HG03103 (cell line): Measurements from ENCODE around the gene NDUFB8.

Source experiments
- ATAC-seq: cut with Tn5 transposase; IDR thresholded peaks from one replicate; pipeline ENCODE4 v1.9.1; 2021; ENCODE audit warnings: low read depth; ENCODE audit not compliant: unreplicated experiment

NDUFB8 gene

GRCh38 chr10:100508691-100509150 lies 20.9 kb downstream of the NDUFB8 start:
- peak; percentile 68 for ATAC-seq

GRCh38 chr10:100508266-100508665 lies 21.4 kb downstream of the NDUFB8 start:
- ATAC-seq: no peak

- ATAC-seq: no peak
Measured at GRCh38 chr10:100507357-100507732, 22.3 kb downstream of the NDUFB8 start.

DNA sequence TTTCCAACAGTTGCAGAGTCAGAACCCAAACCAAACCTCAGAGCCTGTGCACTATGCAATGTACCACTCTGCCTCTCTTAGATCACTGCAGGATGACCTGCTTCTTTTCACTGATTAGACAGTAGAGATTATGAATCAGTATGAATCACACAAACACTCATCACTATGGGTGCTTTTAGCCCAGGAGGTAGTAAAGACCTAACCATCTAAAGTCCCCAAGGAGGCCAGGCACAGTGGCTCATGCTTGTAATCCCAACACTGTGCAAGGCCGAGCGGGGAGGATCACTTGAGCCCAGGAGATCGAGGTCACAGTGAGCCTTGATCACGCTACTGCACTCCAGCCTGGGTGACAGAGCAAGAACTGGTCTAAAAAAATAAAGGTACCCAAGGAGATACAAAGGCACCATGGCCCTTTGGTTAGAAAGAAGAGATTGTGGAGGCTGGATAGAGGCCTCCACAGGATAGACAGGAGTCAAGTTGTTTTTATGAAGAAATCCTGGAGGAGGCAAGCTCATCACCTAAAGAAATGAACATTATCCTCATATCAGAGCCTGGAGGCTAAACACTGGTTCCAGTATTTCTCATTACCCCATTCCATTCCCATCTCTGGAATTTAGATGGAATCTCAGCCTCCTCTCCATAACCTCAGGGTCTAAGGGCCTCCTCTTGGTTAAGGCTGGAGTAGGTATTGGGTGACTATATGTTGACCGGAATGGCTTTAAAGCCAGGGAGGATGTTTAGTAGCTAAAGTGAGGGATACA lies 22.9 kb downstream of the NDUFB8 start:
- ATAC-seq: no peak

DNA sequence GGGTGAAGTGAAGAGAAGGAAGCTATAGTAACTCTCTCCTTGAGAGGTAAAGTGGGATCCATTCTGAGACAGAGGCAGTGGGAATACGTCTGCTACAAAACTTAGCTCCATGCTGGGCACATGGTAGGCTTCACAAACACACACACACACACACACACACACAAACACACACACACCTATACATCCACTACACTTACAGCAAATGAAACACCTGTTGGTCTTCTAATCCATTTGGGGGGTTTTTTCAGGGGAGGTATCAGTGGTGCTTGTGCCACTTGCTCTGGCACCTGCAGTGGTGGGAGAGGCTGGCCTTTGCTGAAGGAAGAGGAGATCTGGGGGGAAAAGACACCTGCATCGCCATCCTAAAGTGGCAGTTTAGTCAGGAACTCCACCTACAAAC lies 24.5 kb downstream of the NDUFB8 start:
- no peak for ATAC-seq

DNA sequence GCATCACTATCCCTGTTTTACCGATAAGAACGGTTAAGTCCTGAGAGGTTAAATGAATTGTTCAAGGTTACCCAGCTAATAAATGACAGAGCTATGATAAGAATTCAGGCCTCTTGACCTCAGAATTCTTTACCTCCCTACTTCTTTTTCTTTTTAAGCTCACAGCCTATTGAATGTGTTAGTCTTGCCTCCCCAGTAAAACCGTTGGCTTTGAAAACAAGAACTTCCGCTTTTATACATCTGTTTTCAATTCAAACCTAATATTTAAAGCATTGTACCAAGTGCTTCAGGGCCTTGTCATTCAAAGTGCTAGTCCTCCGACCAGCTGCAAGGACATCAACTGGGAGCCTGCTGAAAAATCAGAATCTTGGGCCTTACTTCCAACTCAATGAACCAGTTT lies 25.6 kb downstream of the NDUFB8 start:
- ATAC-seq: no peak

GRCh38 chr10:100502926-100503494 lies 26.7 kb downstream of the NDUFB8 start:
- no peak for ATAC-seq

- no peak for ATAC-seq
Measured at GRCh38 chr10:100501423-100501822, 28.2 kb downstream of the NDUFB8 start.

GRCh38 chr10:100498059-100498458 lies 31.6 kb downstream of the NDUFB8 start:
- ATAC-seq: no peak

GRCh38 chr10:100496567-100496966 lies 33.1 kb downstream of the NDUFB8 start:
- ATAC-seq: no peak

DNA sequence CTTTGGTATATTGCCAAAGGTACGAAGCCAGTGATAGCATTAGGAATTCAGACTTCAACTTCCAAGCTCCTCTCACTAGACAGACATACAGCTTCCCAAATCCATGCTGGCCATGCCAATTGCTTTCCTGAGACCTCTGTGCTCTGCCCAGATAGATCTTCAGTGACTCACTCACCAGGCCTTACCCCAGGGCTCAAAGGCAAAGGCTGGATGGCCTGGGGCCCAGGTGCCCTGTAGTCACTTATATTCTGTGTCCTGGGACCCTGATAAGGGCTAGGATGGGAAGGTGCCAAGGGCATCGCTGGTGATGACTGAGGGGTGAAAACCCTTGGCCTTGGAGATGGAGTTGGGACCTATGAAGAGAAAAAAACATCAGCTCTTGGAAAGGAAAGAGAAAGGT lies 39.1 kb downstream of the NDUFB8 start:
- no peak for ATAC-seq

DNA sequence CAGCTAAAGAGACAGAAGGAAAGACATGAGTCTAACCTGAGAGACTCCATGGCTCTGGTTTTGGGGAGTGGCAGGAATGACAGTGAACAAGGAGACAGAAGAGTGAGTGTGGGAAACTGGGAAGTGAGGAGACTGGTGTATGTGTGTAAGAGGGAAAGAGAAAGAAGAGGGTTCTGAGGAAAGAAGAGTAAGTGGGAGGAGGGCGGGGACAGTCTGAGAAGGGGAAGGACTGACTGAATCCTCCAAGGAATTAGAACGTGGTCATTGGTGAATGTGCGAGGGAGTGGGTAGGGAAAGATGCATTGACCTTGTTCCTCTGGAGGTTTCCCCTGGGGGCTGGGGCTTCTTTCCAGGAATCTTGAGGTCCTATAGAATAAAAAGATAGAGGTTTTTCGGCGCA lies 40.3 kb downstream of the NDUFB8 start:
- no peak for ATAC-seq

- no peak for ATAC-seq
Measured at GRCh38 chr10:100487529-100487928, 42.1 kb downstream of the NDUFB8 start.

DNA sequence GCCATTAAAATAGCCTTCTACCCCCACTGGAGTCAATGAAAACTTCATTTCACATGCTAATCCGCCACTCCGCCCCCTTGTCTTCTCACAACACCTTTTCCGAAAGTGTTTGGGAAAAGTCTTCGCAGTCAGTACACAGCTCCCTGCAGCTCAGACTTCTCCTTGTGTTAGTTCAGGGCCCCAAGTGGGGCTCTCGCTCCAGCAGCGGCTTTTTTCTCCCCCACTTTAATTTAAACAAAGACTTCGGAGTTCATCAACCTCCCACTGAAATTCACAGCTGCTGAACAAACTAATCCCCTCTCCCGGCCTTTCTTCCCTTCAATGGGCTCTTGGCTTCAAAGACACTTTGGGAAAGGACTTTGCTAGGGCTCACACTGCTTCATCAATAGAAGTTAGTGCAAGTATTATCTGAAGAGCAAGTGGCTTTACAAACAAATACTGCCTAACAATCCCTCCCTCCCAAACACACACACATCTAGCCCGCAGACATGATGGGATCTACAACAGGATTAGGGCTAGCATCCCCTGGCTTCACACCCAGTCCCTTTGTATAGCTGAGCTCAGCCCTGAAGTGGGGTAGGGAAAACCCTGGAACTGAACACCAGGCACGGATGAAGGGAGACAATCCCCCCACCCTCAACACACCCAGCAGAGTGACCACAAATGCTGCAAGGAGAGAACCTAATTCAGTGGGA lies 43.7 kb downstream of the NDUFB8 start:
- no peak for ATAC-seq

GRCh38 chr10:100485366-100485765 lies 44.3 kb downstream of the NDUFB8 start:
- ATAC-seq: no peak

GRCh38 chr10:100483876-100484666 lies 45.6 kb downstream of the NDUFB8 start:
- ATAC-seq: no peak

DNA sequence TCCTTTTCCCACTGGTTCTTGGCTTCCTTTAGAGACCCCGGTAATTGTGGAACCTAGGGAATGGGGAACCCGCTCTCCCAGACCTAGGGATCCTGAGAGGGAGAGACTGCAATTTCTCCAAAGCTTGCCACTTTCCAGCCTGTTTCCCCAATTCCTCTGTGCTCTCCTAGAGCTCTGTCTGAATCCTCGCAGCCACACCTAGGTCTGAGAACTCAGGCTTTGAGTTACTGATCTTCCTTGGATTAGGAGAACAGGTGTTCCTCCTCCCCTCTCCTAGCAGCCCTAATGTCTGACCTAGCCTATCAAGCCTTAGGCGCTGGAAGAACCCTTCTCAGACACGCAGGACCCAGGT lies 46.9 kb downstream of the NDUFB8 start:
- no peak for ATAC-seq

DNA sequence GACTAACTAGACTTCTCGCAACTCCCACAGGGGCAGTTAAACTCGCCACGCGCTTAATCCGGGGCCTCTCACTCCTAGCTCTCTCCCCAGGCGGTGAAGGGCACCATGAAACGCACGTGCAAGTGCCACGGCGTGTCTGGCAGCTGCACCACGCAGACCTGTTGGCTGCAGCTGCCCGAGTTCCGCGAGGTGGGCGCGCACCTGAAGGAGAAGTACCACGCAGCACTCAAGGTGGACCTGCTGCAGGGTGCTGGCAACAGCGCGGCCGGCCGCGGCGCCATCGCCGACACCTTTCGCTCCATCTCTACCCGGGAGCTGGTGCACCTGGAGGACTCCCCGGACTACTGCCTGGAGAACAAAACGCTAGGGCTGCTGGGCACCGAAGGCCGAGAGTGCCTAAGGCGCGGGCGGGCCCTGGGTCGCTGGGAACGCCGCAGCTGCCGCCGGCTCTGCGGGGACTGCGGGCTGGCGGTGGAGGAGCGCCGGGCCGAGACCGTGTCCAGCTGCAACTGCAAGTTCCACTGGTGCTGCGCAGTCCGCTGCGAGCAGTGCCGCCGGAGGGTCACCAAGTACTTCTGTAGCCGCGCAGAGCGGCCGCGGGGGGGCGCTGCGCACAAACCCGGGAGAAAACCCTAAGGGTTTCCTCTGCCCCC lies 47.4 kb downstream of the NDUFB8 start:
- ATAC-seq: no peak

GRCh38 chr10:100481462-100482081 lies 48.1 kb downstream of the NDUFB8 start:
- peak; percentile 84 for ATAC-seq

- ATAC-seq: no peak
Measured at GRCh38 chr10:100480002-100480401, 49.7 kb downstream of the NDUFB8 start.
